Panc1 (cell line): Measurements from ENCODE around the gene CHRNE. TPM values are rescaled to one million over a fixed set of nuclear protein-coding genes. Genes with fewer than 3 reads are reported as not detected.

Experiments used
- ATAC-seq: fragments of 200-7000 bp; cut with Tn5 transposase; 2 replicates; pipeline ENCODE4 v1.9.1; 2020; ENCODE audit warnings: mild to moderate bottlenecking, moderate library complexity
- BruUV-seq: library from RNA; stranded (reverse); fragments of 400-500 nt; replicated peaks from 2 replicates; lab custom pipeline; 2021; lab: Mats Ljungman, UMichigan
- CTCF ChIA-PET: fragments of 300-600 bp; sonication (Branson Sonifier 250); formaldehyde crosslinking; loops from one replicate; lab custom pipeline; 2022; ENCODE audit warnings: antibody characterized with exemption; lab: Charles Lee
- POLR2A ChIA-PET: fragments of 300-600 bp; sonication (Branson Sonifier 250); formaldehyde crosslinking; loops from one replicate; lab custom pipeline; 2022; ENCODE audit warnings: antibody characterized with exemption; lab: Charles Lee
- DNase-seq: peaks from one replicate; pipeline ENCODE4 v3.0.0-alpha.2; 2010; ENCODE audit warnings: low read depth, low spot score
- H3K27ac ChIP-seq: 2 replicates; pipeline ENCODE4 v1.5.1; 2011; ENCODE audit warnings: mild to moderate bottlenecking, low read length, inconsistent platforms
- H3K27me3 ChIP-seq: fragments of 200-500 bp; sonication (Bioruptor generic); 2 replicates; pipeline ENCODE4 v1.6.0; 2014; ENCODE audit warnings: low read length, inconsistent platforms; ENCODE audit not compliant: control insufficient read depth, insufficient read depth
- H3K36me3 ChIP-seq: fragments of 200-500 bp; sonication (Bioruptor generic); 2 replicates; pipeline ENCODE4 v1.5.1; 2014; ENCODE audit warnings: inconsistent platforms, mild to moderate bottlenecking, low read length, moderate library complexity; ENCODE audit not compliant: control insufficient read depth, insufficient read depth
- H3K4me1 ChIP-seq: 2 replicates; pipeline ENCODE4 v1.5.1; 2011; ENCODE audit warnings: inconsistent platforms, mild to moderate bottlenecking, low read length, moderate library complexity; ENCODE audit not compliant: control insufficient read depth, insufficient read depth
- H3K4me3 ChIP-seq, 2 experiments: 2 replicates each; pipeline ENCODE4 v1.5.1; 2011 to 2012; ENCODE audit warnings: low read depth in 2 of 2, low read length in 2 of 2, mild to moderate bottlenecking in 2 of 2, inconsistent platforms in 1 of 2, moderate library complexity in 1 of 2
- H3K9me3 ChIP-seq: fragments of 200-500 bp; sonication (Bioruptor generic); 2 replicates; pipeline ENCODE4 v1.5.1; 2014; ENCODE audit warnings: low read depth, mild to moderate bottlenecking, inconsistent platforms, low read length, moderate library complexity; ENCODE audit not compliant: control insufficient read depth, insufficient read depth
- CTCF ChIP-seq: fragments of 450-650 bp; IDR thresholded peaks from 2 replicates; pipeline ENCODE4 v1.5.1; 2017; ENCODE audit warnings: mild to moderate bottlenecking
- POLR2AphosphoS5 ChIP-seq: IDR thresholded peaks from 2 replicates; pipeline ENCODE4 v1.6.1; 2012; ENCODE audit warnings: mild to moderate bottlenecking, low read depth, low read length, moderate library complexity
- REST ChIP-seq, 2 experiments: IDR thresholded peaks; 2 replicates each; pipeline ENCODE4 v1.6.1; 2011 to 2012; ENCODE audit warnings: low read depth in 2 of 2, control low read depth in 1 of 2, low read length in 1 of 2, mild to moderate bottlenecking in 1 of 2, moderate library complexity in 1 of 2; ENCODE audit not compliant: insufficient read depth in 1 of 2
- SIN3A ChIP-seq: IDR thresholded peaks from 2 replicates; pipeline ENCODE4 v1.6.1; 2012; ENCODE audit warnings: low read depth, mild to moderate bottlenecking, low read length, moderate library complexity, borderline replicate concordance; ENCODE audit not compliant: insufficient read depth
- TCF7L2 ChIP-seq: IDR thresholded peaks from 2 replicates; pipeline ENCODE4 v1.6.1; 2011; ENCODE audit warnings: mild to moderate bottlenecking, low read depth, low read length, inconsistent platforms
- in situ Hi-C: cut with HindIII; loops from 2 replicates; pipeline ENCODE4 v1.10.0; 2016; ENCODE audit warnings: low sequenced_read_pairs, low pct_unique_long_range_greater_than_20kb
- intact Hi-C: fragments of 100-400 bp; cut with micrococcal nuclease; formaldehyde crosslinking; loops from one replicate; pipeline ENCODE4 v1.10.0; 2022; ENCODE audit not compliant: unreplicated experiment
- total RNA-seq: library from RNA; stranded (reverse); gene quantifications from one replicate; pipeline ENCODE4 v1.2.1, GENCODE V29; 2021; ENCODE audit not compliant: unreplicated experiment

Gene CHRNE
- total RNA-seq, 1 experiment from 2014 or later: 0.13 TPM

GRCh38 chr17:4851084-4851483 lies 51.8 kb downstream of the CHRNE start:
- no peak for TF ChIP-seq REST (IDR thresholded peaks at IDR 0.05; ENCODE audit: insufficient read depth in 1 of 2, low read depth in 2 of 2, low read length in 1 of 2)
- no peak for TF ChIP-seq CTCF
- TF ChIP-seq TCF7L2: no peak
- TF ChIP-seq SIN3A: no peak
- no peak for TF ChIP-seq POLR2AphosphoS5
- intact Hi-C loops: no loop called here
- H3K9me3 ChIP-seq: no peaks in the 10 kb centered on the region
- ATAC-seq: no peak
- in situ Hi-C loops: no loop called here
- no peaks in the 10 kb centered on the region for H3K27me3 ChIP-seq
- H3K4me1 ChIP-seq: no peaks in the 10 kb centered on the region; the same call in 1 of the 2 replicates
- ChIA-PET CTCF (no interaction called here), POLR2A (no interaction called here)
- H3K27ac ChIP-seq: no peak overlapping the region
- no peak for DNase-seq
- H3K36me3 ChIP-seq: no peaks in the 10 kb centered on the region
- H3K4me3 ChIP-seq: no peak overlapping the region
- no TSS peak for BruUV-seq

GRCh38 chr17:4850246-4850645 lies 52.7 kb downstream of the CHRNE start:
- no peaks in the 10 kb centered on the region for H3K9me3 ChIP-seq
- no peaks in the 10 kb centered on the region for H3K27me3 ChIP-seq
- intact Hi-C loops (no loop called here), in situ Hi-C loops (no loop called here)
- no TSS peak for BruUV-seq
- TF ChIP-seq REST (IDR thresholded peaks at IDR 0.05; ENCODE audit: insufficient read depth in 1 of 2, low read depth in 2 of 2, low read length in 1 of 2) (no peak), CTCF (no peak), POLR2AphosphoS5 (no peak), SIN3A (no peak), TCF7L2 (no peak)
- CTCF ChIA-PET: no interaction called here
- POLR2A ChIA-PET: no interaction called here
- no peaks in the 10 kb centered on the region for H3K36me3 ChIP-seq
- H3K4me1 ChIP-seq: no peaks in the 10 kb centered on the region; the same call in 1 of the 2 replicates
- no peak overlapping the region for H3K27ac ChIP-seq
- DNase-seq (no peak), ATAC-seq (no peak)
- H3K4me3 ChIP-seq: no peak overlapping the region
